Parathyroid adenoma (tissue), 2 donors: ENCODE measurements around the gene HPS1.

ENCODE experiments used
- H2AFZ ChIP-seq: fragments of 300-600 bp; sonication (generic); one replicate; pipeline ENCODE4 v1.7.0; 2017; ENCODE audit warnings: antibody characterized with exemption, mild to moderate bottlenecking
- H3K27ac ChIP-seq: fragments of 300-600 bp; sonication (generic); one replicate; pipeline ENCODE4 v1.7.0; 2017
- H3K27me3 ChIP-seq: fragments of 300-600 bp; sonication (generic); one replicate; pipeline ENCODE4 v1.7.0; 2017; ENCODE audit warnings: low read length; ENCODE audit not compliant: control insufficient read depth, insufficient read depth
- H3K36me3 ChIP-seq: fragments of 300-600 bp; sonication (generic); one replicate; pipeline ENCODE4 v1.7.0; 2017; ENCODE audit warnings: low read length; ENCODE audit not compliant: control insufficient read depth, insufficient read depth
- H3K4me1 ChIP-seq: fragments of 300-600 bp; sonication (generic); one replicate; pipeline ENCODE4 v1.7.0; 2017; ENCODE audit warnings: control low read depth
- H3K4me2 ChIP-seq: fragments of 300-600 bp; sonication (generic); one replicate; pipeline ENCODE4 v1.7.0; 2017; ENCODE audit warnings: low read length
- H3K4me3 ChIP-seq: fragments of 300-600 bp; sonication (generic); one replicate; pipeline ENCODE4 v1.7.0; 2017; ENCODE audit warnings: low read depth, low read length
- H3K79me2 ChIP-seq: fragments of 300-600 bp; sonication (generic); one replicate; pipeline ENCODE4 v1.7.0; 2017; ENCODE audit warnings: control low read depth
- H3K9ac ChIP-seq: fragments of 300-600 bp; sonication (generic); one replicate; pipeline ENCODE4 v1.7.0; 2017; ENCODE audit warnings: mild to moderate bottlenecking
- H3K9me3 ChIP-seq: fragments of 300-600 bp; sonication (generic); one replicate; pipeline ENCODE4 v1.7.0; 2017; ENCODE audit warnings: low read length; ENCODE audit not compliant: control insufficient read depth
- CTCF ChIP-seq: fragments of 300-600 bp; sonication (generic); IDR thresholded peaks from one replicate; pipeline ENCODE4 v1.7.0; 2017; ENCODE audit warnings: antibody characterized with exemption, mild to moderate bottlenecking
- donor health status: primary hyperparathyroidism.

The HPS1 gene

DNA sequence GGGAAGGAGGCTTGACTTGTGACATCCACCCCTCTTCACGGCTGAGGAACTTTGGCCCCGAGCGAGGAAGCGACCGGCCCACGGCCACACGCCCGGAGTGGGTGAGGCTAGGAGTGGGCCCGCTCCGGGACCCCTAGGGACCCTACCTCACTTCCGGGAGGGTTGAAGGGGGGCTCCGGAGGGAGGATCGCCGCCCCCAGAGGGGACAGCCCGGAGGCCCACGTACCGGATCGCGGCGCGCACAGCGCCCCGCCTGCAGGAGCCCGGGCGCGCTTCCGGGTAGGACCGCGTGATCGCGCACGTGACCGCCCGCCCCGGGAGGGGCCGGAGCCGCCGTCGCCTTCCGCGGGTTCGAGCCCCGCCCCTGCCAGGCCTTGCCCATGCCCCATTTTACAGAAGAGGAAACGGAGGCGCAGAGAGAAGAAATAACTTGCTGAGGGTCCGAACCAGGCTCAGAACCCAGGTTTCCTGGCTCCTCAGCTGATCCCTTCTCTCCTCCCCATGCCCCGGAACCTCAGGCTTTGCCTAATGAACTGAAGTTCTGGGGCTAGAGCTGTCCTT is at the start of gene HPS1:
TSS of gene HPS1 (minus strand) at position 275 of the 561 bp plus-strand sequence. CDS start 3,695 bp downstream, outside the sequence.
- Histone ChIP-seq H3K4me3 (peak within 1 kb of the TSS; percentile 58), H3K9ac (no peak within 1 kb of the TSS), H3K36me3 (no peaks in the 10 kb centered on the region), H3K4me2 (peak within 1 kb of the TSS; percentile 58), H3K79me2 (no peaks in the 10 kb centered on the region), H3K4me1 (no peaks in the 10 kb centered on the region), H3K9me3 (no peaks in the 10 kb centered on the region), H3K27ac (peak within 1 kb of the TSS; percentile 62), H3K27me3 (no peaks in the 10 kb centered on the region), H2AFZ (peak within 1 kb of the TSS; percentile 92)
- TF ChIP-seq CTCF = no peak

DNA sequence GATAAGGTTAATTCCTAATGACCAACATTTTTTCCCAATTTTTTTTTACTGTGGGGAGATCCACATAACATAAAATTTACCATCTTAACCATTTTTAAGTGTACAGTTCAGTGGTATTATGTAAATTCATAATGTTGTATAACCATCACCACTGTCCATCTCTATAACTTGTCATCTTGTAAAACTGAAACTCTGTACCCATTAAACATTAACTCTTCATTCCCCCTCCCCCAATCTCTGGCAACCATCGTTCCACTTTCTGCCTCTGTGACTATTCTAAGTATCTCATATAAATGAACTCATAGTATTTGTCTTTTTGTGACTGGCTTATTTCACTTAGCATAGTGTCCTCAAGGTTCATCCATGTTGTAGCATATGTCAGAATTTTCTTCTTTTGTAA is 46.0 kb upstream of the HPS1 start:
- H2AFZ ChIP-seq = no peak overlapping the region
- H3K27me3 ChIP-seq = no peaks in the 10 kb centered on the region
- H3K79me2 ChIP-seq = no peaks in the 10 kb centered on the region
- H3K4me3 ChIP-seq = no peak overlapping the region
- H3K27ac ChIP-seq = no peak overlapping the region
- no peak overlapping the region for H3K4me2 ChIP-seq
- no peak overlapping the region for H3K9ac ChIP-seq
- no peaks in the 10 kb centered on the region for H3K9me3 ChIP-seq
- no peak for TF ChIP-seq CTCF
- H3K4me1 ChIP-seq = no peaks in the 10 kb centered on the region
- no peaks in the 10 kb centered on the region for H3K36me3 ChIP-seq

- H3K4me1 ChIP-seq = no peaks in the 10 kb centered on the region
- H2AFZ ChIP-seq = no peak overlapping the region
- no peaks in the 10 kb centered on the region for H3K27me3 ChIP-seq
- H3K79me2 ChIP-seq = no peaks in the 10 kb centered on the region
- H3K36me3 ChIP-seq = no peaks in the 10 kb centered on the region
- no peaks in the 10 kb centered on the region for H3K9me3 ChIP-seq
- no peak overlapping the region for H3K9ac ChIP-seq
- H3K27ac ChIP-seq = no peak overlapping the region
- TF ChIP-seq CTCF = no peak
- no peak overlapping the region for H3K4me3 ChIP-seq
- H3K4me2 ChIP-seq = no peak overlapping the region
Measured at GRCh38 chr10:98489561-98490481, 43.1 kb upstream of the HPS1 start.

DNA sequence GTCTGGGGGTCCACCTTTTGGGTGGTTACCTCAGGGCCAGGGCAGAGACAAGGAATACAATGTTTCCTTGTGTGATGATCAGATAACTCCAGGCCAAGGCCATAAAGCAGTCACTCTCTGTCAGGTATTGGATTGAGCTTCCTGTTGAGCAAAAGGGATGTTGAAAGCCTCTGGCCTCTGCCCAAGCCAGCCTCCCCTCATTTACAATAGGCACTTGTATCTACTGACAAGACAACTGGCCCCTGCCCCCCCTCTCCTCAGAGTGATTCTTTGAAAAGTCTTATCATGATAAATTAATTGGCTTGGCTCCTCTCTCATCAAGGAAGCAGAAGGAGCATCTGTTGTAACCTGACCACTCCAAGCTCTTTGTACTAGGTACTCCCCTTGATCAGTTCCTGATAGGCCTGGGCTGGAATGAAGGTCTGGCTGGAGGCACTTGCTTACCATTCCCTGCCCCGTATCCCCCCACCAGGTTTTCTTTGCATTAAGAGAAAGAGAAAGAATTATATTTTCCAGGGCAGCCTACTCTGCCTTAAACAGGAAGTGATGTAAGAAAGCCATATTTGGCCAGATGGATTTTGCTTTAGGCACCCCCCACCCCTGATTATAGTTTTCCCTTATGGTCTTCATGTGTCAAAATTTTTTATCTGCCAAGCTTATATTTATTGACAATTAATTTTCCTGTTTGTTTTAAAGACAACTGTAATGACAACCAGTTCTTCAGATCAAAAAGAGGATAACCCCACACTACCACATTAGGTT is 42.1 kb upstream of the HPS1 start:
- no peak overlapping the region for H2AFZ ChIP-seq
- no peak overlapping the region for H3K9ac ChIP-seq
- H3K27ac ChIP-seq = no peak overlapping the region
- H3K36me3 ChIP-seq = no peaks in the 10 kb centered on the region
- H3K4me1 ChIP-seq = no peaks in the 10 kb centered on the region
- no peak overlapping the region for H3K4me2 ChIP-seq
- TF ChIP-seq CTCF = no peak
- no peaks in the 10 kb centered on the region for H3K9me3 ChIP-seq
- no peaks in the 10 kb centered on the region for H3K27me3 ChIP-seq
- H3K4me3 ChIP-seq = no peak overlapping the region
- no peaks in the 10 kb centered on the region for H3K79me2 ChIP-seq
